ENCODE data around the gene FTO. TPM values are rescaled to one million over a fixed set of nuclear protein-coding genes. Genes with fewer than 3 reads are reported as not detected.

FTO gene
- total RNA-seq, 4 donors from 2014 or later, result 70.9 to 89.7 (median 86.8) TPM

GRCh38 chr16:53745753-53746266 lies 41.9 kb downstream of the FTO start:
- no peak for DNase-seq (ENCODE audit: low spot score)
- TF ChIP-seq CTCF (IDR thresholded peaks at IDR 0.05), result no peak
- peak; percentile 19 for ATAC-seq (ENCODE audit: low FRiP score)

GRCh38 chr16:53752560-53752959 lies 48.6 kb downstream of the FTO start:
- DNase-seq (ENCODE audit: low spot score) (no peak), ATAC-seq (ENCODE audit: low FRiP score) (no peak)
- TF ChIP-seq CTCF (IDR thresholded peaks at IDR 0.05), result no peak

- ATAC-seq (ENCODE audit: low FRiP score) (no peak), DNase-seq (ENCODE audit: low spot score) (no peak)
- no peak for TF ChIP-seq CTCF (IDR thresholded peaks at IDR 0.05)
Measured at GRCh38 chr16:53753431-53753830, 49.5 kb downstream of the FTO start.

- ATAC-seq (ENCODE audit: low FRiP score), result peak; percentile 87
- no peak for TF ChIP-seq CTCF (IDR thresholded peaks at IDR 0.05)
- no peak for DNase-seq (ENCODE audit: low spot score)
Measured at GRCh38 chr16:53755026-53755910, 51.3 kb downstream of the FTO start.

GRCh38 chr16:53756275-53756996 lies 52.5 kb downstream of the FTO start:
- no peak for ATAC-seq (ENCODE audit: low FRiP score)
- TF ChIP-seq CTCF (IDR thresholded peaks at IDR 0.05), result no peak
- DNase-seq (ENCODE audit: low spot score), result no peak

GRCh38 chr16:53757971-53758609 lies 54.1 kb downstream of the FTO start:
- no peak for TF ChIP-seq CTCF (IDR thresholded peaks at IDR 0.05)

More at GRCh38 chr16:53757971-53758609, 54.1 kb downstream of the FTO start:
- ATAC-seq (ENCODE audit: low FRiP score), result no peak
- no peak for DNase-seq (ENCODE audit: low spot score)

Data from omental fat pad (tissue), 4 donors.